HEK293T (cell line): ENCODE results near the gene KDM5C.

Experiments used
- ARNT ChIP-seq: fragments of 450-650 bp; IDR thresholded peaks from 2 replicates; pipeline ENCODE4 v1.6.1; 2017; ENCODE audit warnings: mild to moderate bottlenecking
- BHLHE40 ChIP-seq: fragments of 450-650 bp; IDR thresholded peaks from 2 replicates; pipeline ENCODE4 v1.6.1; 2016; ENCODE audit warnings: mild to moderate bottlenecking, moderate library complexity, borderline replicate concordance
- CTBP1 ChIP-seq: fragments of 450-650 bp; IDR thresholded peaks from 2 replicates; pipeline ENCODE4 v1.6.1; 2016; ENCODE audit warnings: borderline replicate concordance
- FOXK2 ChIP-seq: fragments of 450-650 bp; IDR thresholded peaks from 2 replicates; pipeline ENCODE4 v1.6.1; 2016; ENCODE audit warnings: mild to moderate bottlenecking
- FOXM1 ChIP-seq: fragments of 450-650 bp; IDR thresholded peaks from 2 replicates; pipeline ENCODE4 v1.6.1; 2017; ENCODE audit warnings: mild to moderate bottlenecking, borderline replicate concordance
- LEF1 ChIP-seq: fragments of 450-650 bp; IDR thresholded peaks from 2 replicates; pipeline ENCODE4 v1.6.1; 2017; ENCODE audit warnings: mild to moderate bottlenecking, borderline replicate concordance
- SP1 ChIP-seq: fragments of 450-650 bp; IDR thresholded peaks from 2 replicates; pipeline ENCODE4 v1.6.1; 2017
- SUZ12 ChIP-seq: fragments of 450-650 bp; IDR thresholded peaks from 2 replicates; pipeline ENCODE4 v1.6.1; 2016; ENCODE audit warnings: mild to moderate bottlenecking
- TARDBP ChIP-seq: fragments of 450-650 bp; IDR thresholded peaks from 2 replicates; pipeline ENCODE4 v1.6.1; 2016
- ZNF384 ChIP-seq: fragments of 450-650 bp; IDR thresholded peaks from 2 replicates; pipeline ENCODE4 v1.6.1; 2016

DNA sequence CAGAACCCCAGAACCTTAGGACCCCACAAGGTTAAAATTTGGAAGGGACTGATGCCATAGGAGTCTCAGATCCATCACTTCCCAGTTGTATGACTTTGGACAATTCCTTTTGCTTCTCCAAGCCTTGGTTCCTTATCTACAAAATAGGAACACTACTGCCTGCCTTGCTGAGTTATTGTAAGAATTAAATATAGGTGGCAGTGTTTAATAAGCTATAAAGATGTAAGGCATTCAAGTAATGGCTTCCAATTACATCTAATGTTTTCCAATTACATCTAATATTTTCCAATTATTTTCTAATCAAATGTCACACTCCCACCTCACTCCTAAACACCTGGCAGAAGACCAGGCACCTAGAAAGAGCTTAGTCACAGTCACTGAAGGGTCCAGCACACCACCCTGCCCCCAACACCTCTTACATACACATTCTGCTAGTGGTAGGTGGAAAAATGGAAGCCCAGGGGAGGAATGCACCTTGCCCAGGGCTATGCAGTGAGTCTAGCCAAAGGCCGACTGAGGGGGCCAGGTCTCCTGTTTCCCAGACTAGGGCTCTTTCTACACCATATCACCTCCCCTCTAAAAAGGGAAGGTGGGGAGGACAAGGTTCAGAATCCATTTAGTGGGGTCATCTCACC is 24.5 kb upstream of the KDM5C start:
- no peak for TF ChIP-seq BHLHE40
- no peak for TF ChIP-seq SUZ12
- no peak for TF ChIP-seq FOXM1
- no peak for TF ChIP-seq SP1
- TF ChIP-seq ZNF384: no peak
- TF ChIP-seq FOXK2: no peak
- no peak for TF ChIP-seq LEF1
- TF ChIP-seq CTBP1: no peak
- TF ChIP-seq TARDBP: no peak
- no peak for TF ChIP-seq ARNT
